Stimulated activated CD4-positive, alpha-beta T cell treated with anti-CD3 and anti-CD28 coated beads, Interleukin-1b, Interleukin-23, amount 100 ng/mL, for 4 hours (primary cell): Measurements from ENCODE around the gene OR10H4.
"Not testable (repeated sequence)": the region's sequence is repeated elsewhere in the genome, so short reads cannot be mapped to it uniquely, and the experiment has no call there.

Source experiments
- DNase-seq, 2 donors: peaks; one replicate each; pipeline ENCODE4 v3.0.0-alpha.2; 2020; ENCODE audit warnings: low read depth in 2 of 2

The OR10H4 gene

GRCh38 chr19:15944401-15944800 is 4.4 kb upstream of the OR10H4 start:
- no peak for DNase-seq

GRCh38 chr19:15945301-15945700 is 3.5 kb upstream of the OR10H4 start:
- no peak for DNase-seq

GRCh38 chr19:15954820-15955219 is 6.0 kb downstream of the OR10H4 start:
- DNase-seq: no peak

GRCh38 chr19:15962319-15962718 is 13.5 kb downstream of the OR10H4 start:
- DNase-seq: no peak

GRCh38 chr19:15964231-15964630 is 15.4 kb downstream of the OR10H4 start:
- no peak for DNase-seq

GRCh38 chr19:15971224-15971780 is 22.5 kb downstream of the OR10H4 start:
- DNase-seq: no peak

GRCh38 chr19:15972043-15972442 is 23.2 kb downstream of the OR10H4 start:
- not testable (repeated sequence) for DNase-seq

GRCh38 chr19:15974856-15975255 is 26.0 kb downstream of the OR10H4 start:
- no peak for DNase-seq

- DNase-seq: no peak
Measured at GRCh38 chr19:15976836-15977689, 28.3 kb downstream of the OR10H4 start.

- no peak for DNase-seq
Measured at GRCh38 chr19:15977690-15978089, 28.9 kb downstream of the OR10H4 start.

- no peak for DNase-seq
Measured at GRCh38 chr19:15979293-15979692, 30.5 kb downstream of the OR10H4 start.

- DNase-seq: not testable (repeated sequence)
Measured at GRCh38 chr19:15985831-15986230, 37.0 kb downstream of the OR10H4 start.

- no peak for DNase-seq
Measured at GRCh38 chr19:15986701-15987100, 37.9 kb downstream of the OR10H4 start.

GRCh38 chr19:15989889-15990288 is 41.1 kb downstream of the OR10H4 start:
- no peak for DNase-seq

GRCh38 chr19:15991602-15992001 is 42.8 kb downstream of the OR10H4 start:
- DNase-seq: no peak

- DNase-seq: no peak
Measured at GRCh38 chr19:15992014-15992413, 43.2 kb downstream of the OR10H4 start.

GRCh38 chr19:15995536-15995935 is 46.7 kb downstream of the OR10H4 start:
- DNase-seq: no peak

- DNase-seq: no peak
Measured at GRCh38 chr19:15998166-15998565, 49.4 kb downstream of the OR10H4 start.
